ENCODE data around the gene ALOXE3. TPM values are rescaled to one million over a fixed set of nuclear protein-coding genes. Genes with fewer than 3 reads are reported as not detected.
"Not testable (repeated sequence)": the region's sequence is repeated elsewhere in the genome, so short reads cannot be mapped to it uniquely, and the experiment has no call there.

The ALOXE3 gene
- total RNA-seq, 1 donor from 2014 or later: not detected

DNA sequence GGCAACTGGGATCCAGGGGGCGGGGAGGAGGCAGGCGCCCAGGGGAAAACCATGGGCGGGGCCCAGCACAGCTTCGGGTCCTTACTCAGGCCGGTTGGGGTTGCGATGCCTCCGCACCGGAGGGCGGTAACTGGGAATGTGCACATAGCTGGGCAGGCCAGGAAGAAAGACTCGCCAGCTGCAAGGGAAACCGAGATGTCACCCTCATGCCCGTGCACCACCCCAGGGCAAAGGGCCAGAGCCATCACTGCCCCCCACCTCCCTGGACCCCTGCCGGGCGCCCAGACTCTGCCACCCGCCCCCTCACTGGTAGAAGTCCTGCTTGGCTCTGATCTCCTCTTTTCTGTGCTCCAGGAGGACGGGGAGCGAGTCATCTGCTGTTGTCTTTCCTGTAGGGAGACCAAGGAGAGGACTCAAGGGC is 37.5 kb downstream of the ALOXE3 start:
- H3K27me3 ChIP-seq (ENCODE audit: control insufficient read depth in 3 of 3, insufficient read depth in 3 of 3, low read length in 3 of 3): peaks cover 43 to 68% (median 63%) of the 10 kb centered on the region in 3 donors
- no peak overlapping the region for H3K9ac ChIP-seq (ENCODE audit: low read depth in 1 of 3, low read length in 3 of 3)
- no peaks in the 10 kb centered on the region for H3K36me3 ChIP-seq (ENCODE audit: control insufficient read depth in 3 of 3, insufficient read depth in 3 of 3, low read length in 3 of 3)
- no peaks in the 10 kb centered on the region for H3K9me3 ChIP-seq (ENCODE audit: control insufficient read depth in 3 of 3, low read length in 3 of 3)
- H3K4me1 ChIP-seq (ENCODE audit: control insufficient read depth in 3 of 3, insufficient read depth in 3 of 3, low read length in 3 of 3): peaks cover 5 to 15% (median 10%) of the 10 kb centered on the region in 3 donors
- no peak overlapping the region for H3K27ac ChIP-seq (ENCODE audit: low read depth, low read length)
- no peak overlapping the region for H3K4me3 ChIP-seq (ENCODE audit: low read length in 3 of 3)

DNA sequence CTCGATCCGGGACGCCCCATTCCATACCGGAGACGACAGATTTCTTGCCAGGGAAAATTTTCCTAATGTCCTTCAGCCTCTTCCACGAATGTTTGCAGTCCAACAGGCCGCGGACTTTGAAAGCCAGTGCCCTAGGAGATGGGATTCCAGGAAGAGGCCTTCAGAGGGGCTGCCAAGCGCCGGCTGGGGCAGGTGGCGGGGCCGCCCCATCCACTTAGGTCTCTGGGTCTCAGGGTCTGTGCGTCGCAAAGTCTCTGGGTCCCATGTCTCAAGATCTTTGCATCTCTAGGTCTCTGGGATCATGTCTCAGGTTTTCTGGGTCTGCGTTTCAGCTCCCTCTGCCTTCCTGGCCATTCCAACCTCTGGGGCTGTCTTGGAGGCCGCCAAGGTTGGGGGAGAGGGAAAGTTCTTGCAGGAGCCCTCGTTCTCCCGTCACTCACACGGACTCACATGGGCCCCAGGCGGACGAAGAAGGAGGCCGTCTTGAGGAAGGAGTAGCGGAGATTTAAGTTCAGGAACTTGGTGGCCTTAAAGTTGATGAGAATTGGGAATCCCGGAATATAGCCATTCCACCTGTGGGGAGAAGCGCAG is 38.0 kb downstream of the ALOXE3 start:
- Histone ChIP-seq H3K4me1 (ENCODE audit: control insufficient read depth in 3 of 3, insufficient read depth in 3 of 3, low read length in 3 of 3) (peaks cover 5 to 15% (median 10%) of the 10 kb centered on the region in 3 donors), H3K27ac (ENCODE audit: low read depth, low read length) (no peak overlapping the region), H3K9me3 (ENCODE audit: control insufficient read depth in 3 of 3, low read length in 3 of 3) (no peaks in the 10 kb centered on the region), H3K36me3 (ENCODE audit: control insufficient read depth in 3 of 3, insufficient read depth in 3 of 3, low read length in 3 of 3) (no peaks in the 10 kb centered on the region), H3K27me3 (ENCODE audit: control insufficient read depth in 3 of 3, insufficient read depth in 3 of 3, low read length in 3 of 3) (peaks cover 48 to 70% (median 66%) of the 10 kb centered on the region in 3 donors), H3K9ac (ENCODE audit: low read depth in 1 of 3, low read length in 3 of 3) (peak overlapping the region in 2 of 3 donors; percentile 50 to 51), H3K4me3 (ENCODE audit: low read length in 3 of 3) (peak overlapping the region; percentile 48 to 73 (median 66))

DNA sequence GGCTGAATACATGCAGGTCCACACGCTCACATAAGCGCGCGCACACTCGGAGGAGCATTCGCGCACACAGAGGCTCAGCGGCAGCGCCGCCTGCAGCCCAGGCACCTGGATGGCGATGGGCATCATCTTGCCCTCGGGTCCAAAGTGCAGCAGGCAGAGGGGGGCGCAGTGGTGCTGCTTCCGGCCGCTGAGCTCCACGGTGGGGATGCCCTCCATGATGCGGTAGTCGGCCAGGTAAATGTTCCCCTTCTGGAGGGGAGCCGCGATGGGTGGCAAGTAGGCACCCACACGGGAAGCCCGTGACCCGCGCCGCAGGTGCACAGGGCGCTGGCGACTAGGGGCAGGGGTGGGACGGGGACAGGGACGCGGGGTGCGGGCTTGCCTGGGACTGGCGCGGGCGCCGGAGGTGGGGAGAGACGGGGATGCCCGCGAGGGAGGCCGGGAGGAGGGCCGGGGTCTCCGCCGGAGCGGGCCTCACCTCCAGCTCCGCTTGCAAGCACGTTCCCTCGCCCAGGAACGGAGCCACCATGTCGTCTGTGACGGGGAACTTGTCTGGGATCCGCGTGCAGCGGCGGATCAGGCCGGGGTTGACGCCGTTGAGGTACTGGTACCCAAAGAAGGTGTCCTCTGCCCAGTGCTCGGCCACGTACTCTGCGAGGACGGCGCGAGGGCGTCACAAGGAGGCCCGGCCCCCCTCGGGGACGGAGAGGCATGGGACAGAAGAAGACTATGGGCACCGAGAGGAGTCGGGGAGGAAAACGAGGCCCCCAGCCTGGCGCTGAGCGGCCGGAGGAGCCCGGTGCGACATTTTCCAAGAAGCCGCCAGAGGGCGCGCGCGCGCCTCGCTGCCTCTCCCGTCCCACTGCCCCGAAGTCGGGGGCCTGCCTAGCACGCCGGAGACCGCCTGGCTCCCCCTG is 38.8 kb downstream of the ALOXE3 start:
- peak overlapping the region; percentile 48 to 73 (median 66) for H3K4me3 ChIP-seq (ENCODE audit: low read length in 3 of 3)
- no peak overlapping the region for H3K27ac ChIP-seq (ENCODE audit: low read depth, low read length)
- peaks cover 5 to 15% (median 10%) of the 10 kb centered on the region in 3 donors for H3K4me1 ChIP-seq (ENCODE audit: control insufficient read depth in 3 of 3, insufficient read depth in 3 of 3, low read length in 3 of 3)
- H3K36me3 ChIP-seq (ENCODE audit: control insufficient read depth in 3 of 3, insufficient read depth in 3 of 3, low read length in 3 of 3): no peaks in the 10 kb centered on the region
- H3K9ac ChIP-seq (ENCODE audit: low read depth in 1 of 3, low read length in 3 of 3): peak overlapping the region; percentile 27 to 68 (median 51)
- peaks cover 54 to 75% (median 71%) of the 10 kb centered on the region in 3 donors for H3K27me3 ChIP-seq (ENCODE audit: control insufficient read depth in 3 of 3, insufficient read depth in 3 of 3, low read length in 3 of 3)
- H3K9me3 ChIP-seq (ENCODE audit: control insufficient read depth in 3 of 3, low read length in 3 of 3): no peaks in the 10 kb centered on the region

DNA sequence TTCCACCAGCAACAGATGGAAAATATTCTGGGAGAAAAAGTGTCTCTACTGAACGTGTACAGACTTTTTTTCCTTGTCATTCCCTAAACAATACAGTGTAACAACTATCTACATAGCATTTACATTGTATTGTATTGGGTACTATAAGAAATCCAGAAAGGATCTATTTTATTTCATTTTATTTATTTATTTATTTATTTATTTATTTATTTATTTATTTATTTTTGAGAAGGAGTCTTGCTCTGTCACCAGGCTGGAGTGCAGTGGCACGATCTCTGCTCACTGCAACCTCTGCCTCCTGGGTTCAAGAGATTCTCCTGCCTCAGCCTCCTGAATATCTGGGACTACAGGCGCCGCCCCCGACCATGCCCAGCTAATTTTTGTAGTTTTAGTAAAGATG is 40.4 kb downstream of the ALOXE3 start:
- not testable (repeated sequence) for H3K27ac ChIP-seq (ENCODE audit: low read depth, low read length); H3K36me3 ChIP-seq (ENCODE audit: control insufficient read depth in 3 of 3, insufficient read depth in 3 of 3, low read length in 3 of 3); H3K9me3 ChIP-seq (ENCODE audit: control insufficient read depth in 3 of 3, low read length in 3 of 3); H3K4me3 ChIP-seq (ENCODE audit: low read length in 3 of 3); H3K9ac ChIP-seq (ENCODE audit: low read depth in 1 of 3, low read length in 3 of 3)
- peaks cover 64 to 83% (median 78%) of the 10 kb centered on the region in 3 donors for H3K27me3 ChIP-seq (ENCODE audit: control insufficient read depth in 3 of 3, insufficient read depth in 3 of 3, low read length in 3 of 3)
- peaks cover 11 to 25% (median 19%) of the 10 kb centered on the region in 3 donors for H3K4me1 ChIP-seq (ENCODE audit: control insufficient read depth in 3 of 3, insufficient read depth in 3 of 3, low read length in 3 of 3)

DNA sequence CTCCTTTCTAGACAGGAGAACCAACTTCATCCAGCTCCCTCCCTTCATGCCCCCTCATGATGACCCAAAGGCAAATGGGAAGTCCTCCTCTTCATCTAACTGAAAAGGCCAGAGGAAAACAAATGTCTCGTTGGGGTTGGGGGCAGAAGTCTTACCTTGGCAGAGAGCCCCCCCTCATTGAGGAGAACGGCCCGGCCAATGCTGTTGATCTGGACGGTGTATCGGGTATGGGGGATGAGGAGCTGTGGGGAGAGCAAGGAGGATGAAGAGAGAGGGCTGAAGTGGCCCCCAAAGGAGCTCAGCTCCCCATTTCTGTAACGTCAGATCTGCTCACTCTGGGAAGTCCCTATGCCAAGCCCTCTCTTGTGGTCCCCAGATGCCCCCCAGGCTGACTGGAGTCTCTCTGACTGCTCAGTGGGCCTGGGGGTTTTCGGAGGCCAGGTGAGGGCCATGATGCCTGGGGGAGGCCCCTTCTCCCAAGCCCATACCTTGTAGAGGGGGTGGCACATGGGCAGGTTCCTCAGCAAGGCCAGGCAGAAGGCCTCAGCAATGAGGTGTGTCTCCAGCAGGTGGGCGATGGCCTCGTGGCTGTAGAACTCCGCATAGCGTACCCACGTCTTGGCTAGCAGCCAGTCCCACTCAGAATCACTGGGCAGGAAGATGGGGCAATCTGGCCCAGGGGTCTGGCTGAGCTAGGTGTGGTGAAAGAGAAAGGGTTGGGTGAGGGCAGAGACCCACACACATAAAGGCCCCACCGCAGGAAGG is 41.6 kb downstream of the ALOXE3 start:
- H3K9ac ChIP-seq (ENCODE audit: low read depth in 1 of 3, low read length in 3 of 3): no peak overlapping the region
- no peak overlapping the region for H3K27ac ChIP-seq (ENCODE audit: low read depth, low read length)
- H3K4me1 ChIP-seq (ENCODE audit: control insufficient read depth in 3 of 3, insufficient read depth in 3 of 3, low read length in 3 of 3): peaks cover 13 to 33% (median 26%) of the 10 kb centered on the region in 3 donors
- H3K9me3 ChIP-seq (ENCODE audit: control insufficient read depth in 3 of 3, low read length in 3 of 3): no peaks in the 10 kb centered on the region
- H3K27me3 ChIP-seq (ENCODE audit: control insufficient read depth in 3 of 3, insufficient read depth in 3 of 3, low read length in 3 of 3): peaks cover 69 to 85% (median 80%) of the 10 kb centered on the region in 3 donors
- no peak overlapping the region for H3K4me3 ChIP-seq (ENCODE audit: low read length in 3 of 3)
- no peaks in the 10 kb centered on the region for H3K36me3 ChIP-seq (ENCODE audit: control insufficient read depth in 3 of 3, insufficient read depth in 3 of 3, low read length in 3 of 3)

DNA sequence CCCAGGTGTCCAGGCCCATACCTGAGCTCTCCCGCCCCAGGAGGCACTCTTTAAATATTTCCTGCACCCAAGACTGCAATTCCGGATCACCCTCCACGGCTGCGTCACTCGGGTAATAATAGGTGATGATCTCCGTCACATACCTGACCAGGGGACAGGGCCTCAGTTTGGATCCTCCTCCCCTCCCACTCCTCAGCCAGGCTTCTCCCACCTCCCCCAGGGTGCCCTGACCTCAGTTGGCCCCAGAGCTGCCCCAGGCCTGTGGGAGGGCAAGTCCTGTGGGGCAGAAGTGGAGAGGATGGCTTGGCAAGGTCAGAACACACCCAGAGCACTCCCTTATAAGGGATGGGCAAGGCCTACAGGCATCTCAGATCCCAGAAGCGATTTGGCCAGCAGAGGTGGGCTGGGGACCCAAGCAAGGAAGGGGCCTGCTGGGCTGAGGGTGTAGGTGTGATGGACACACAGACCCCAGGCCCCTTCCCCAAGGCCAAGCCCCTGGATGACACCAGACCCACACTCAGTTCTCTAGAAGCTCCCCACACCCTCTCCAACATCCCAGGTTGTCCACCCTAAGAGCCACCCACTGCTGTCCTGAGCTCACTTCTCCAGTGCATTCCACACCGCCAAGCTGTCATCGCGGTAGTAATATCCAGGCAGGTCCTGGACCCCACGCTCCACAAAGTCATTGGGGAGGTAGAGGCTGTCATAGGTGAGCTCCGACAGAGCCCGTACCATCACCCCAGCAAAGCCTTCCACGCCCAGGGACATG is 42.6 kb downstream of the ALOXE3 start:
- no peak overlapping the region for H3K4me3 ChIP-seq (ENCODE audit: low read length in 3 of 3)
- peaks cover 13 to 33% (median 26%) of the 10 kb centered on the region in 3 donors for H3K4me1 ChIP-seq (ENCODE audit: control insufficient read depth in 3 of 3, insufficient read depth in 3 of 3, low read length in 3 of 3)
- H3K36me3 ChIP-seq (ENCODE audit: control insufficient read depth in 3 of 3, insufficient read depth in 3 of 3, low read length in 3 of 3): no peaks in the 10 kb centered on the region
- peaks cover 74 to 88% (median 84%) of the 10 kb centered on the region in 3 donors for H3K27me3 ChIP-seq (ENCODE audit: control insufficient read depth in 3 of 3, insufficient read depth in 3 of 3, low read length in 3 of 3)
- no peak overlapping the region for H3K9ac ChIP-seq (ENCODE audit: low read depth in 1 of 3, low read length in 3 of 3)
- H3K27ac ChIP-seq (ENCODE audit: low read depth, low read length): no peak overlapping the region
- H3K9me3 ChIP-seq (ENCODE audit: control insufficient read depth in 3 of 3, low read length in 3 of 3): no peaks in the 10 kb centered on the region

DNA sequence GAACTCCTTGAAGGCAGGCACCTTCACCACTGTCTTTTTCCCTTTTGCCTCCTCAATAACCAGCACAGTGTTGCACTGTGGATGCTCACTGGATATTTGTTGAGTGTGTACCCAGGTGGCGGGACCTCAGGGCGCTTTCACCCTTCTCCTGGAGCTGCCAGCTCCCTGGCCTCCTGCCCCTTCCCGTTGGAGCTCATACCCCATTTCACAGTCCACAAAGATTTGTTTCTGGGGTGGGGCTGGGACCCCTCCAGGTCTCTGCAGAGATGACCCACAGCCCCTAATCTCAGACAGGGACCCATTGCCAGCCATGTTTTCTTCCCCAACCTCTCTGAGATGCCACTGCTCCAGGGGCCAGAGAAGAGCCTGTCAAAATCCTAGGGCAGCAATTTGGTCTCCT is 43.2 kb downstream of the ALOXE3 start:
- H3K9ac ChIP-seq (ENCODE audit: low read depth in 1 of 3, low read length in 3 of 3): no peak overlapping the region
- no peak overlapping the region for H3K4me3 ChIP-seq (ENCODE audit: low read length in 3 of 3)
- H3K4me1 ChIP-seq (ENCODE audit: control insufficient read depth in 3 of 3, insufficient read depth in 3 of 3, low read length in 3 of 3): peaks cover 10 to 27% (median 23%) of the 10 kb centered on the region in 3 donors
- no peak overlapping the region for H3K27ac ChIP-seq (ENCODE audit: low read depth, low read length)
- peaks cover 74 to 86% (median 81%) of the 10 kb centered on the region in 3 donors for H3K27me3 ChIP-seq (ENCODE audit: control insufficient read depth in 3 of 3, insufficient read depth in 3 of 3, low read length in 3 of 3)
- H3K36me3 ChIP-seq (ENCODE audit: control insufficient read depth in 3 of 3, insufficient read depth in 3 of 3, low read length in 3 of 3): no peaks in the 10 kb centered on the region
- H3K9me3 ChIP-seq (ENCODE audit: control insufficient read depth in 3 of 3, low read length in 3 of 3): no peaks in the 10 kb centered on the region

DNA sequence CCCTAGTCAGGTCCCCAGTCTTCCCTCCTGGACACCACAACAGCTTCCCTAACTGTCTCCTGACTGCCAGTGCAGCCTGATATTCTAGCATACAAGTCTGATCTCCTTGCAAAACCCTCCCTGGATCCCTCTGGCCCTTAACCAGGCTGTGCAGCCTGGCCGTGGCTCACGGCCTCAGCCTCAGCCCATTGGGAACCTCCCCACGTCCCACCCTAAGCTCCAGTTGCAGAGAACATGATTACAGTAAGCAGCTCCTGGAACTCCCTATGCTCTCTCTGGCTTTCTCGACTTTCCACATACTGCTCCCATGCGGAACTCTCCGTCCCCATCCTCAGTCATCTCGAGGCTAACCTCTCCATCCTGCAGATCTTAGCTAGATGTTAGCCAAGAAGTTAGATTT is 43.8 kb downstream of the ALOXE3 start:
- Histone ChIP-seq H3K4me1 (ENCODE audit: control insufficient read depth in 3 of 3, insufficient read depth in 3 of 3, low read length in 3 of 3) (peaks cover 8 to 23% (median 18%) of the 10 kb centered on the region in 3 donors), H3K27me3 (ENCODE audit: control insufficient read depth in 3 of 3, insufficient read depth in 3 of 3, low read length in 3 of 3) (peaks cover 74 to 83% (median 81%) of the 10 kb centered on the region in 3 donors), H3K9ac (ENCODE audit: low read depth in 1 of 3, low read length in 3 of 3) (no peak overlapping the region), H3K27ac (ENCODE audit: low read depth, low read length) (no peak overlapping the region), H3K4me3 (ENCODE audit: low read length in 3 of 3) (no peak overlapping the region), H3K36me3 (ENCODE audit: control insufficient read depth in 3 of 3, insufficient read depth in 3 of 3, low read length in 3 of 3) (no peaks in the 10 kb centered on the region), H3K9me3 (ENCODE audit: control insufficient read depth in 3 of 3, low read length in 3 of 3) (no peaks in the 10 kb centered on the region)
